CD4-positive, alpha-beta T cell (primary cell): ENCODE measurements around the gene PSG2. TPM values are rescaled to one million over a fixed set of nuclear protein-coding genes. Genes with fewer than 3 reads are reported as not detected.
"Not testable (repeated sequence)": the region's sequence is repeated elsewhere in the genome, so short reads cannot be mapped to it uniquely, and the experiment has no call there.

Experiments
- ATAC-seq: fragments of 200-7000 bp; cut with Tn5 transposase; one replicate; pipeline ENCODE4 v1.10.0; 2022; ENCODE audit warnings: mild to moderate bottlenecking; ENCODE audit not compliant: poor library complexity
- CTCF ChIA-PET: fragments of 350-600 bp; sonication (Branson Sonifier 250); formaldehyde crosslinking; loops from one replicate; lab custom pipeline; 2021; ENCODE audit warnings: antibody characterized with exemption, inconsistent platforms; lab: Charles Lee
- POLR2A ChIA-PET: fragments of 350-600 bp; sonication (Branson Sonifier 250); formaldehyde crosslinking; loops from one replicate; lab custom pipeline; 2021; ENCODE audit warnings: antibody characterized with exemption, inconsistent platforms; lab: Charles Lee
- DNase-seq, 14 experiments: peaks; one replicate each; pipeline ENCODE4 v3.0.0-alpha.2; 2013 to 2020; ENCODE audit warnings: mixed read lengths in 2 of 14
- H3K27ac ChIP-seq, 2 donors: one replicate each; pipeline versions ENCODE4 v1.5.1 to v1.7.0; 2013; ENCODE audit warnings: low read length in 2 of 2, low read depth in 1 of 2, mild to moderate bottlenecking in 1 of 2
- H3K27me3 ChIP-seq, 2 experiments: 1 replicate in 1 of 2; 2 replicates in 1 of 2; pipeline versions ENCODE4 v1.6.1 to v1.7.0; 2013; ENCODE audit warnings: low read length in 2 of 2, control low read depth in 1 of 2, mild to moderate bottlenecking in 1 of 2, moderate library complexity in 1 of 2; ENCODE audit not compliant: insufficient read depth in 2 of 2, control insufficient read depth in 1 of 2
- H3K36me3 ChIP-seq: one replicate; pipeline ENCODE4 v1.6.1; 2013; ENCODE audit warnings: low read length, control low read depth; ENCODE audit not compliant: insufficient read depth
- H3K4me1 ChIP-seq: one replicate; pipeline ENCODE4 v1.6.1; 2013; ENCODE audit warnings: low read length, control low read depth; ENCODE audit not compliant: insufficient read depth
- H3K4me3 ChIP-seq: one replicate; pipeline ENCODE4 v1.5.1; 2013; ENCODE audit warnings: mild to moderate bottlenecking, low read length, moderate library complexity
- H3K9me3 ChIP-seq, 2 experiments: 1 replicate in 1 of 2; 2 replicates in 1 of 2; pipeline versions ENCODE4 v1.6.1 to v1.7.0; 2013; ENCODE audit warnings: low read length in 2 of 2, mild to moderate bottlenecking in 2 of 2, control low read depth in 1 of 2, moderate library complexity in 1 of 2; ENCODE audit not compliant: control insufficient read depth in 1 of 2, insufficient read depth in 1 of 2
- H3K27ac Mint-ChIP-seq: one replicate; pipeline ENCODE4 v1.8.0; 2020; ENCODE audit warnings: mixed read lengths
- H3K27me3 Mint-ChIP-seq: one replicate; pipeline ENCODE4 v1.8.0; 2021; ENCODE audit warnings: mixed read lengths
- H3K36me3 Mint-ChIP-seq: one replicate; pipeline ENCODE4 v1.8.0; 2021; ENCODE audit warnings: low read depth, mixed read lengths
- H3K4me1 Mint-ChIP-seq: one replicate; pipeline ENCODE4 v1.8.0; 2021; ENCODE audit warnings: low read depth, mixed read lengths
- H3K4me3 Mint-ChIP-seq: one replicate; pipeline ENCODE4 v1.8.0; 2020; ENCODE audit warnings: mild to moderate bottlenecking, mixed read lengths
- H3K9me3 Mint-ChIP-seq: one replicate; pipeline ENCODE4 v1.8.0; 2020; ENCODE audit warnings: mixed read lengths
- intact Hi-C, 2 experiments: fragments of 100-400 bp; cut with DNase I in 1 of 2; cut with micrococcal nuclease in 1 of 2; formaldehyde crosslinking; loops; one replicate each; pipeline versions ENCODE4 v1.15.1 to v1.9.0; 2023 to 2025; cut with DNase I, micrococcal nuclease
- total RNA-seq, 174 experiments: library from RNA in 2 of 174; stranded (reverse) in 2 of 174; gene quantifications; one replicate each; pipeline ENCODE4 v1.2.3 and lab custom pipeline; 2021 to 2026

PSG2 gene
- total RNA-seq, 2 experiments from 2014 or later = not detected

DNA sequence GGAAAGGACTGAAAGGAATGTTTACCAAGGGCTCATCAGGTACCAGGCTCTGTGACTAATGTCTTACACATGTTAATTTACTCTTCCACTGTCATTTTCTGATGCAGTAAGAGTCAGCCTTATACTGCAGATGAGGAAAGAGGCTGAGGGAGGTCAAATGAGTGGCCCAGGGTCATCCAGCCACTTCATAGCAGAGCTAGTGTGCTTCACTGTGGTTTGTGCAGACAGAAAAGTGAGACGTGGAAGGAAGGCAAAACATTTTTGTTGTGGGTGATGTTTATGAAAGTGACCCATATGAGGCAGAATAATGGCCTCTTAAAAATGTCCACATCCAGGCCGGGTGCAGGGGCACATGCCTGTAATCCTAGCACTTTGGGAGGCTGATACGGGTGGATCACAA, 22.2 kb downstream of the PSG2 start:
- H3K4me1 ChIP-seq, H3K36me3 Mint-ChIP-seq, POLR2A ChIA-PET, H3K27ac ChIP-seq, DNase-seq, ATAC-seq, H3K9me3 Mint-ChIP-seq, CTCF ChIA-PET, H3K4me3 Mint-ChIP-seq, H3K27ac Mint-ChIP-seq, H3K4me3 ChIP-seq, H3K9me3 ChIP-seq, H3K36me3 ChIP-seq, H3K27me3 ChIP-seq, intact Hi-C loops, H3K4me1 Mint-ChIP-seq: not testable (repeated sequence)
- H3K27me3 Mint-ChIP-seq = peaks cover 11% of the 10 kb centered on the region

DNA sequence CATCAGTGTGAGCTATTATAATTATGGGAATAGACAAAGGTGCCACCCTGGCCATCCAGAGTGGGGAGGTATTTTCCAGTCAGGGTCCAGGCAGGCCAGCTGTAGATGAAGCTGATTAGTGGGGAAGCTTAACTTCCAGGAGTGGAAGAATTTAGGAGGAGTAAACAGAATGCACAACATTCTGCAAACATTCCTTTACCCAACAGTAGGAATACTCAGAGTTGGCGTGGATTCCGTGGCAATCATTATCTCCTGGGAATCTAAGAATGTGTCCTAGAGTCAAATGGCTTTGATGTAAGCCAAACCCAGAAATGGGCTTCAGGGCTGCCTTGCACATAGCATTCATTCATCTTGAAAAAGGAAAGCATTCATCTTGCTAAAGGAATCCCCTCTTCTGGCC, 23.0 kb downstream of the PSG2 start:
- POLR2A ChIA-PET, intact Hi-C loops, H3K36me3 Mint-ChIP-seq, H3K4me3 Mint-ChIP-seq, H3K4me1 ChIP-seq, ATAC-seq, H3K27ac Mint-ChIP-seq, H3K27ac ChIP-seq, H3K4me3 ChIP-seq, DNase-seq, H3K36me3 ChIP-seq, H3K9me3 Mint-ChIP-seq, H3K27me3 ChIP-seq, CTCF ChIA-PET, H3K9me3 ChIP-seq, H3K4me1 Mint-ChIP-seq: not testable (repeated sequence)
- H3K27me3 Mint-ChIP-seq = peaks cover 11% of the 10 kb centered on the region

DNA sequence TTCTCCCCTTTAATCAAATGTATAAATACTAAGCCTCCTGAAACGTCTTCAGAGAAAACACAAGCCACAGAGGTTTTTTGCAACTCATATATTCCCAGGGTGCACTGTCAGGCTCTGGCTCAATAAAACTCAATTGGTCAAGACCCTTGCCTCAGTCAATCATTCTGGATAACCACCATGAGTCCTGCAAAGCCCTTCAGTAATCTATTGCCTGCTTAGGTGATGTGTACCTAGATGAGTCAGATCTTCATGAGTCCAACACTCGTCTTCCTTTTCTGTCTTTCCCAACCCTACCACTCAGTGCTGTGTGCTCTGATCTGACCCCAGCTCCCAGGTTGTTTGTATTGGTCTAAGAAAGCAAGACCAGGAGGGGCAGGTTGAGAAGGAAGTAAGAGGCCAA, 24.1 kb downstream of the PSG2 start:
- H3K4me1 ChIP-seq, ATAC-seq, H3K27ac ChIP-seq, intact Hi-C loops, H3K27ac Mint-ChIP-seq, H3K9me3 ChIP-seq, H3K9me3 Mint-ChIP-seq, H3K36me3 ChIP-seq, H3K36me3 Mint-ChIP-seq, POLR2A ChIA-PET, H3K4me3 ChIP-seq, H3K4me3 Mint-ChIP-seq, DNase-seq, CTCF ChIA-PET, H3K27me3 ChIP-seq, H3K4me1 Mint-ChIP-seq: not testable (repeated sequence)
- H3K27me3 Mint-ChIP-seq = peaks cover 11% of the 10 kb centered on the region

DNA sequence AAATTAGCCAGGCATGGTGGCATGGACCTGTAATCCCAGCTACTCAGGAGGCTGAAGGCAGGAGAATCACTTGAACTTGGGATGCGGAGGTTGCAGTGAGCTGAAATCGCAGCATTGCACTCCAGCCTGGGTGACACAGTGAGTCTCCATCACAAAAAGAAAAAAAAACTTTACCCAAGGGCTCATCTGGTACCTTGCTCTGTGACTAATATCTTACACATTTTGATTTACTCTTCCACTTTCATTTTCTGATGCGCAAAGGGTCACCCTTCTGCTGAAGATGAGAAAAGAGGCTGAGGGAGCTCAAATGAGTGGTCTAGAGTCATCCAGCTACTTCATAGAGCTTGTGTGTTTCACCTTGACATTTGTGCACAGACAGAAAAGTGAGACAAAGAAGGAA, 34.5 kb downstream of the PSG2 start:
- H3K36me3 ChIP-seq, H3K27me3 Mint-ChIP-seq, H3K4me3 Mint-ChIP-seq, POLR2A ChIA-PET, H3K36me3 Mint-ChIP-seq, DNase-seq, ATAC-seq, H3K27ac Mint-ChIP-seq, H3K27me3 ChIP-seq, H3K4me3 ChIP-seq, H3K4me1 Mint-ChIP-seq, CTCF ChIA-PET, H3K9me3 ChIP-seq, H3K4me1 ChIP-seq, H3K9me3 Mint-ChIP-seq, intact Hi-C loops, H3K27ac ChIP-seq: not testable (repeated sequence)

DNA sequence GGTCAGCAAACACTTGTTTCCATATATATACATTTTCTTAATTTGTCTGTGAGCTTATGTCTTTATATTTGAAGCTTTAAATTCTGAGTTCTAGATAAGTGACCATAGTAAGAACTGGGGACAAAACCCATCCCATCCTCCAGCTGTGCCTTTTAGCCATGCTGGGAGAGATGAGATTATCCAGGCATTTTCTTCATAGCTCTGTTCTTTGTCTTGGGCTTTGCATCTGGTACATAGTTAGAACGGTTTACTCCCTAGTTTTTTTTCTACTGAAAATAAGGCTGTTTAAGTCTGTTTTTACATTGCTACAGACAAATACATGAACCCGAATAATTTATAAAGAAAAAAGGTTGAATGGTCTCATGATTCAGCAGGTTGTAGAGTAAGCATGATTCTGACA, 35.9 kb downstream of the PSG2 start:
- intact Hi-C loops, DNase-seq, H3K27ac ChIP-seq, H3K27me3 ChIP-seq, H3K27me3 Mint-ChIP-seq, H3K9me3 ChIP-seq, H3K27ac Mint-ChIP-seq, H3K36me3 Mint-ChIP-seq, H3K4me1 Mint-ChIP-seq, CTCF ChIA-PET, H3K4me1 ChIP-seq, H3K36me3 ChIP-seq, ATAC-seq, H3K4me3 Mint-ChIP-seq, H3K4me3 ChIP-seq, POLR2A ChIA-PET, H3K9me3 Mint-ChIP-seq: not testable (repeated sequence)

DNA sequence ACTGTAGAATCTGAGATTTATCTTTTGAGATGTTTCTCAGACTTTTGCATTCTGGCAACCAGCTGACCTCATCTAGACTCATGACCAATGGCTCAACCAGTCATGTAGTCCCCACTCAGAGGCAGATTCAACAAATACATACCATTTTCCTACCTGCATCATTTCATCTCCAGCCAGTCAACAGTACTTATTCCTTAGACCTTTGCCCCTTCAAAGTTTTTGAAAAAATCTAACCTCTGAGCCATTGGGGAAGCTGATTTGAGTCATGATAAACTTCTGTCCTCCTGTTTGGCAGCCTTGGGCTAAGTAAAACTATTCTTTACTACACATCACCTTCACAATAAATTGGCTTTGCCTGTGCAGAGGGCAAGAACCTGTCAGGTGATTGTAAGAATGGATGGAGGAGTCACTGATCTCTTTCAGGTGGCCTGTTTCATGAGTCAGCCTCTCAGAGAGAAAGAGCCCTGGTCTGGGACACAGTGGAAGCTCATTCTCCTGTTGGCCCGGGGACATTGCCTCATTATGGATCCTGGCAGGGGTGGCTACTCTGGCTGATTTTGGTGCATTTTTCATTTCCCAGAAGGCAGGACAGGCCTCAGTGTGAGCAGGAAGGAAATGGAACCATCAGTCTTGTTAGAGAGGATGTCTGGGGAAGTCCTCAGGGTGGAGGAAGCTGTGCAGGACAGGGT, 38.9 kb downstream of the PSG2 start:
- H3K4me1 Mint-ChIP-seq, ATAC-seq, DNase-seq, H3K36me3 ChIP-seq, H3K27ac ChIP-seq, H3K27me3 ChIP-seq, intact Hi-C loops, H3K36me3 Mint-ChIP-seq, H3K9me3 ChIP-seq, CTCF ChIA-PET, H3K4me3 ChIP-seq, H3K27ac Mint-ChIP-seq, H3K4me3 Mint-ChIP-seq, POLR2A ChIA-PET, H3K9me3 Mint-ChIP-seq, H3K4me1 ChIP-seq: not testable (repeated sequence)
- H3K27me3 Mint-ChIP-seq = peaks cover 12% of the 10 kb centered on the region

DNA sequence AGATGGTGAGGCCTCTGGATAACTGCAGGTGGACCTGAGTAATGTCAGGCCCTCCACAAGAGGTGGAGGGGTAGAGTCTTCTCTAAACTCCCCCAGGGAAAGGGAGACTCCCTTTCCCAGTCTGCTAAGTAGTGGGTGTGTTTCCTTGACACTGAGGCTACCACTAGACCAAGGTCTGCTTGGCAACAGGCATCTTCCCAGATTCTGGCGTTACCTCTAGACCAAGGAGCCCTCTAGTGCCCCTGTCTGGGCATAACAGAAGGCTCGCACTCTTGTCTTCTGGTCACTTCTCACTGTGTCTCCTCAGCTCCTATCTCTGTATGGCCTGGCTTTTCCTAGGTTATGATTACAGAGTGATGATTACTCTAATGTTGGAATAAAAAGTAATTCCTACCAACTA, 50.9 kb downstream of the PSG2 start:
- H3K27ac Mint-ChIP-seq, ATAC-seq, H3K9me3 Mint-ChIP-seq, H3K27me3 ChIP-seq, POLR2A ChIA-PET, CTCF ChIA-PET, H3K36me3 Mint-ChIP-seq, intact Hi-C loops, H3K27ac ChIP-seq, H3K36me3 ChIP-seq, H3K9me3 ChIP-seq, H3K4me3 Mint-ChIP-seq, DNase-seq, H3K4me1 Mint-ChIP-seq, H3K4me3 ChIP-seq, H3K4me1 ChIP-seq: not testable (repeated sequence)
- peaks cover 38% of the 10 kb centered on the region for H3K27me3 Mint-ChIP-seq
